Lung (tissue), 12 donors: ENCODE measurements around the gene DST. TPM values are rescaled to one million over a fixed set of nuclear protein-coding genes. Genes with fewer than 3 reads are reported as not detected.

ENCODE experiments used
- ATAC-seq: fragments of 200-7000 bp; cut with Tn5 transposase; one replicate; pipeline ENCODE4 v1.9.1; 2020; ENCODE audit warnings: moderate number of reproducible peaks; ENCODE audit not compliant: insufficient read depth, low FRiP score
- DNase-seq, 3 donors: peaks; one replicate each; pipeline ENCODE4 v3.0.0-alpha.2; 2013 to 2017
- H3K27ac ChIP-seq, 2 donors: one replicate each; pipeline ENCODE4 v1.5.1; 2013; ENCODE audit warnings: mild to moderate bottlenecking in 2 of 2, moderate library complexity in 2 of 2, control low read depth in 1 of 2, inconsistent platforms in 1 of 2, low read depth in 1 of 2, low read length in 1 of 2
- H3K27me3 ChIP-seq, 3 donors: one replicate each; pipeline ENCODE4 v1.5.1; 2013; ENCODE audit warnings: low read length in 2 of 3; ENCODE audit not compliant: control insufficient read depth in 3 of 3, insufficient read depth in 3 of 3
- H3K36me3 ChIP-seq, 4 donors: one replicate each; pipeline ENCODE4 v1.5.1; 2013; ENCODE audit warnings: low read length in 4 of 4, mild to moderate bottlenecking in 1 of 4, moderate library complexity in 1 of 4; ENCODE audit not compliant: control insufficient read depth in 4 of 4, insufficient read depth in 4 of 4
- H3K4me1 ChIP-seq, 5 donors: one replicate each; pipeline ENCODE4 v1.5.1; 2013; ENCODE audit warnings: low read length in 5 of 5, mild to moderate bottlenecking in 2 of 5, moderate library complexity in 1 of 5; ENCODE audit not compliant: control insufficient read depth in 5 of 5, insufficient read depth in 5 of 5
- H3K4me3 ChIP-seq: one replicate; pipeline ENCODE4 v1.5.1; 2013; ENCODE audit warnings: mild to moderate bottlenecking, control low read depth, moderate library complexity
- H3K9ac ChIP-seq, 2 donors: one replicate each; pipeline ENCODE4 v1.5.1; 2013; ENCODE audit warnings: low read length in 2 of 2, control low read depth in 1 of 2; ENCODE audit not compliant: insufficient read depth in 1 of 2
- H3K9me3 ChIP-seq, 4 donors: one replicate each; pipeline ENCODE4 v1.5.1; 2013; ENCODE audit warnings: low read length in 3 of 4, mild to moderate bottlenecking in 1 of 4, moderate library complexity in 1 of 4; ENCODE audit not compliant: control insufficient read depth in 4 of 4, insufficient read depth in 3 of 4
- CTCF ChIP-seq: IDR thresholded peaks from 2 replicates; pipeline ENCODE4 v1.5.1; 2012; ENCODE audit warnings: mild to moderate bottlenecking; ENCODE audit errors: control extremely low read depth, extremely low read depth
- WGBS, 2 donors: extraction: QIAGEN DNeasy Blood & Tissue Kit; methylation state at CpG; one replicate each; pipeline ENCODE4 v1.1.7; 2013; 5-methylcytosine and 5-hydroxymethylcytosine counted together
- polyA plus RNA-seq, 2 donors: library from polyadenylated mRNA; stranded (reverse); fragments of 200-250 nt; gene quantifications; one replicate each; pipeline ENCODE4 v1.2.1, GENCODE V29; 2013
- total RNA-seq, 2 donors: library from RNA; depleted of rRNA in 1 of 2; stranded (reverse); fragments of >200 nt in 1 of 2; gene quantifications; one replicate each; pipeline ENCODE4 v1.2.1, GENCODE V29; 2014 to 2021
- donor health status: control.
- donor health status: control.
- donor health status: Bipolar disorder and iron deficiency.
- donor health status: healthy.
- donor health status: DM: yes; HTN: yes; CAD: no.

Gene DST
- total and polyA plus RNA-seq, 4 donors: 40.7 to 835 (median 201) TPM

- DNase-seq (no peak), ATAC-seq (no peak)
- Histone ChIP-seq H3K4me1 (no peaks in the 10 kb centered on the region), H3K9me3 (peaks cover 0 to 2% (median 0%) of the 10 kb centered on the region in 4 donors), H3K27ac (no peak overlapping the region), H3K9ac (no peak overlapping the region), H3K4me3 (no peak overlapping the region), H3K27me3 (no peaks in the 10 kb centered on the region), H3K36me3 (peaks cover 0 to 64% (median 32%) of the 10 kb centered on the region in 4 donors)
- no peak for TF ChIP-seq CTCF
- WGBS, 2 donors: 94 to 97% methylated on average over 1 of the region's 1 CpG
Observed at GRCh38 chr6:56605435-56605834, 37.3 kb downstream of the DST start.

GRCh38 chr6:56604186-56604585, 38.5 kb downstream of the DST start:
- 92 to 100% methylated on average over 1 of the region's 1 CpG for WGBS, 2 donors
- Histone ChIP-seq H3K9ac (no peak overlapping the region), H3K4me1 (no peaks in the 10 kb centered on the region), H3K36me3 (peaks cover 0 to 66% (median 32%) of the 10 kb centered on the region in 4 donors), H3K27ac (no peak overlapping the region), H3K9me3 (peaks cover 0 to 2% (median 0%) of the 10 kb centered on the region in 4 donors), H3K27me3 (no peaks in the 10 kb centered on the region), H3K4me3 (no peak overlapping the region)
- DNase-seq: no peak
- ATAC-seq: no peak
- no peak for TF ChIP-seq CTCF

GRCh38 chr6:56601390-56601789, 41.3 kb downstream of the DST start:
- no peak overlapping the region for H3K4me3 ChIP-seq
- H3K27ac ChIP-seq: no peak overlapping the region
- WGBS, 2 donors: 66 to 79% methylated on average over 2 of the region's 2 CpGs
- DNase-seq (no peak), ATAC-seq (no peak)
- H3K27me3 ChIP-seq: no peaks in the 10 kb centered on the region
- H3K36me3 ChIP-seq: peaks cover 0 to 58% (median 30%) of the 10 kb centered on the region in 4 donors
- no peaks in the 10 kb centered on the region for H3K4me1 ChIP-seq
- TF ChIP-seq CTCF: no peak
- peaks cover 0 to 2% (median 0%) of the 10 kb centered on the region in 4 donors for H3K9me3 ChIP-seq
- no peak overlapping the region for H3K9ac ChIP-seq
